HG03159 (cell line): ENCODE measurements around the gene C11orf24.
A peak's percentile ranks its signal among the peaks of the same experiment; 100 is the strongest.
"Not testable (repeated sequence)": the region's sequence is repeated elsewhere in the genome, so short reads cannot be mapped to it uniquely, and the experiment has no call there.

Experiments
- ATAC-seq: cut with Tn5 transposase; IDR thresholded peaks from one replicate; pipeline ENCODE4 v1.9.1; 2021; ENCODE audit warnings: mild to moderate bottlenecking, moderate library complexity; ENCODE audit not compliant: unreplicated experiment

C11orf24 gene

DNA sequence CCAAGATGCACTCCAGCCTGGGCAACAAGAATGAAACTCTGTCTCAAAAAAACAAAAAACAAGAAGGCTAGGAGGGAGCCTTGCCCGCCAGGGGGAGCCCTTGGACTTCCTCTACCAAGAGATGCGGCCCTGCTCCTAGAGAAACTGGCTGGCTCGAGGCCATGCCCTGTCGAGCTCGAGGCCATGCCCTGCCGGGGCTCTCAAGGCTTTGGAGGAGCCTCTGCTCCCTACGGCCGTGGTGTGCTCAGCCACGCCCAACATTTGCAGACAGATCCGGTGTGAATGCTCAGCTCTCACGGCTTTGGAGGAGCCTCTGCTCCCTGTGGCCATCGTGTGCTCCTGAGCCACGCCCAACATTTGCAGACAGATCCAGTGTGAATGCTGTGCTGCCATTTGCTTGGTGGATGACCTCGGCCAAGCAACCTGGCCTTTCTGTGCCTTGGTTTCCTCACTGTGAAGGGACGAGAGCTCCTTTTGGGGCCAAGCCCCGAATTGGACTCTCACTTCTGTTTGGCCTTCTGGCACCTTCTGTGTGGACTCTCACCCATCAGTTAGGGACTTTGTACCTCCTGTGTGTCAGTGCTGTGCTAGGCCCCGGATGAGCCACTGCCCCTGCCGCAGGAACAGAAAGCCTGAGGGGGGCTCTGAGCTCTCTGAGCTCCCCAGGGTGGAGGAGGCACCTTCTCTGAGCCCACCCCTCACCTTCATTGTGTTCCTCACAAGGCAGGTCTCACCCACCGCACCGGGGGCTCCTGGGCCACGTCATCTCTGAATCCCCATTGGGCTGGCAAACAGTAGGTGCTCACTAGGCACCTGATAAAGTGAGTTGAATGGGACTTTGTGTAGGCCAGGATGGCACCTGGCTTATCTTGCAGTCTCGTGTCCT, 14.1 kb downstream of the C11orf24 start:
- no peak for ATAC-seq

DNA sequence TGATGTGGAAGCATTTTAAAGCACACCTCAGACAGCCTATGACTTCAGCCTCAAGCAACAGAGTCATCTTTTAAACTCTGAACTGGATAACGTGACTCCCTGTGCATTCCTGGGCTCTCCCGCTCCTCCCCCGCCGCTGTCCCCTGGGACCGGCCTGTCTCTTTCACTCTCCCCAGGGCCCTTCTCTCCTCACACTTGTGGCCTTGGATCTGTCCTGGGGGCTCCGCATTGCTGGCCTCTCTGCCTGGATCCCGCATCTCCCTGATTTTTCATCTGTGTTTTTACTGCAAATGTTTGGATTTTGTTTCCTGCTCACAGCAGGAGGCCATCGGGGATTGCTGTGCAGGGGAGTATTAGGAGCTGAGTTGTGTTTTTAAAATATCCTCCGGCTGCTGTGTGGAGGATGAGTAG, 15.4 kb downstream of the C11orf24 start:
- no peak for ATAC-seq

GRCh38 chr11:68255526-68255925, 16.2 kb downstream of the C11orf24 start:
- no peak for ATAC-seq

DNA sequence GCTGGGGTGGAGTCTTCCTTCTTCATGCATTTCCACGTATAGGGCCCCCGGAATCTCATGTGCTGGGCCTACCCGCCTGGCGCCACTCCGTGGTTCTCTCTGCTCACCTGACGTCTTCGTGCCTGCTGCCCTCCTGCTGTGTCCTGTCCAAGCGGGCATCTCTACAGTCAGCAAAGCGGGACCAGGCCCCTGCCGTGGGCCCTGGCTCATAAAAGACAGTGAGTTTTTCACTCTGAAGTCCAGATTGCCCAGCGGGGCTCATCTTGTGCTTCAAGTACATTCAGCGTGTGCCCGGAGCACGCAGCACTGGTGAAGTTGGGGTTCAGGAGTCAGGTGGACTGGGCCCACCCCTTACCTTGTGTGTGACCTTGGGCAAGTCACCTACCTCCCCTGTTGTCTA, 17.4 kb downstream of the C11orf24 start:
- no peak for ATAC-seq

- no peak for ATAC-seq
These were observed 20.0 kb downstream of the C11orf24 start for GRCh38 chr11:68251765-68252164.

DNA sequence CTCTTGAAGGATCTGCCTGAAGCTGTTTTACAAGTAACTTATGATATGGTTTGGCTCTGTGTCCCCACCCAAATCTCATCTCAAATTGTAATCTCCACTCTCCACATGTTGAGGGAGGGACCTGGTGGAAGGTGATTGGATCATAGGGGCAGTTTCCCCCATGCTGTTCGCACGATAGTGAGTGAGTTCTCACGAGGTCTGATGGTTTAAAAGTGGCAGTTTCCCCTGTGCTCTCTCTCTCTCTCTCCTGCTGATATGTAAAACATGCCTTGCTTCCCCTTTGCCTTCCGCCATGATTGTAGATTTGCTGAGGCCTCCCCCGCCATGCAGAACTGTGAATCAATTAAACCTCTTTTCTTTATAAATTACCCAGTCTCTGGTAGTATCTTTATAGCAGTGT, 26.9 kb downstream of the C11orf24 start:
- not testable (repeated sequence) for ATAC-seq

GRCh38 chr11:68243847-68244246, 27.9 kb downstream of the C11orf24 start:
- ATAC-seq, result not testable (repeated sequence)

GRCh38 chr11:68242616-68243015, 29.2 kb downstream of the C11orf24 start:
- no peak for ATAC-seq

DNA sequence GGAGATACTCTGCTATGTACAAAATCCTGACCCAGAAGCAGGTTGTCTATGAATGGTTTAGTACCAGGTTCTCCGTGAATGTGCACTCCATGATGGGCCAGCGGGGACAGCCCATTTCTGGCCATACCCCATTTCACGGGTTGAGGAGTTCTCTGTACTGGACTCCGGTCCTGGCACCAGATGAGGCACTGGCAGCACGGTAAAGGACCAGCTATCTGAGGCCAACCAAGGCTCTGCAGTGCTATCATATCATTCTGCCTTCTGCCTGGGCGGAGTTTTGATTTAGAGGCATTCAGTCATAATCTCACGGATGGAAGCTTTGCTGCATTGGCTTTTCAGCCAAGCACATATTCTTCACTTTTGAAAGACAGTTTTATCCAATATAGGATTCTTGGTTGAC, 40.2 kb downstream of the C11orf24 start:
- ATAC-seq, result no peak

DNA sequence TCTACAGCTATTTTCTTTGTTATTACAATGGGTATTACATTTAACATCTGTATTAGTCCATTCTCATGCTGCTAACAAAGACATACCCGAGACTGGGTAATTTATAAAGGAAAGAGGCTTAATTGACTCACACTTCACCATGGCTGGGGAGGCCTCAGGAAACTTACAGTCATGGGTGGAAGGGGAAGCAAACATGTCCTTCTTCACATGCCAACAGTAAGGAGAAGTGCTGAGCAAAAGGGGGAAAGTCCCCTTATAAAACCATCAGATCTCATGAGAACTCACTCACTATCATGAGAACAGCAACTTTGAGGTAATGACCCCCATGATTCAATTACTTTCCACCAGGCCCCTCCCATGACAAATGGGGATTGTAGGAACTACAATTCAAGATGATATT, 42.2 kb downstream of the C11orf24 start:
- no peak for ATAC-seq

- no peak for ATAC-seq
These were observed 45.4 kb downstream of the C11orf24 start for GRCh38 chr11:68226421-68226820.

GRCh38 chr11:68224606-68225005, 47.2 kb downstream of the C11orf24 start:
- no peak for ATAC-seq

- ATAC-seq, result no peak
These were observed 48.5 kb downstream of the C11orf24 start for GRCh38 chr11:68223275-68223674.

GRCh38 chr11:68221406-68221805, 50.4 kb downstream of the C11orf24 start:
- ATAC-seq, result no peak

DNA sequence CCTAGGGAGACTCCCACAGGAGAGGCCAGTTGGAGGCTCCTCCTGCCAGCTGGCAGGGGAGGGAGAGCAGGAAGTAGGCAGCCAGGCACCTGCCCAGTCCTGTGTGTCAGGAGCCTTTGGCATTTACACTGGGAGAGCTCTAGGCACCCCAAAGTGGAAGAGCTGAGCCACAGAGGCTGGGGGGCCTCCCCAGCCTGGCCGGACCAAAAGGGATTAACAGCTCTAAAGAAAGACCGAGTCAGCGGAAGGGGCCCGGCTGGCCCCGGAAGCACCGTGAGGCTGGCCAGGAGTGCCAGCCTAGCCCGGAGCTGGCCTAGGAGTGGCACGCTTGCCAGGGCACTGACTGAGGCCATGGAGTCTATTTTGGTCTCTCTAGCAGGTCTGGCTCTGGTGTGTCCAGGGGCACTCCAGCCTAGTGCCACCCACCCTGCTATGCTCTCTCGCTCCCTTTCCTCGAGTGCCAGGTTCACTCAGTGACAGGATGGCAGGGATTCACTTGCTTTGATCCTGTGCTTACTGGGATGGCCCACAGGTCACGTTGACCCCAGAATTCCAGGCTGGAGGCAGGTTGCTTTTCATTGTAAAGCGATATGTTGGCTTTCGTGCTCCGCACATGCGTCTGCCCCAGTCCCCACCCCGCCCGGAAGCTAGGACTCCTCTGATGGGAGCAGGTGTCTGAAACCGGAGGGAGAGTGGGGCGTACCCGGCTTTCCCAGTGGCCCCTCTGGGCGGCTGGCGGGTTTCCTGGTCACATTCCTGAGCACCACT, 55.4 kb downstream of the C11orf24 start:
- no peak for ATAC-seq

- ATAC-seq, result no peak
These were observed 56.1 kb downstream of the C11orf24 start for GRCh38 chr11:68215524-68216170.

DNA sequence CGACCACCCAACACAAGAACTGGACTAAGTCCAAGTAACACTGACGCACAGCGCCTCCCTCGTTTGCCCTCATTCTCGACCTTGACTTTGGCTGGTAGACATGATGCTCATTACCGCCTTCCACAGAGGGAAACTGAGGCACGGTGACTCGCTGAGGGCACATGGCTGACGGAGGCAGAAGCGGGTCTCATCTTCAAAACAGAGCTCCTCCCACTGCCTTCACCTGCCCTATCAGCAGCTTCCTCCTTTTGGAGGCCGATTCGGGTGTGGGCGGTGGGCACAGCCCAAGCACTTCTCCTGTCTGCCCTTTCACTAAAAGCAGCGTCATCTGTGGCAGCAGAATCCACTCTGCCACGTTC, 56.7 kb downstream of the C11orf24 start:
- ATAC-seq, result no peak

DNA sequence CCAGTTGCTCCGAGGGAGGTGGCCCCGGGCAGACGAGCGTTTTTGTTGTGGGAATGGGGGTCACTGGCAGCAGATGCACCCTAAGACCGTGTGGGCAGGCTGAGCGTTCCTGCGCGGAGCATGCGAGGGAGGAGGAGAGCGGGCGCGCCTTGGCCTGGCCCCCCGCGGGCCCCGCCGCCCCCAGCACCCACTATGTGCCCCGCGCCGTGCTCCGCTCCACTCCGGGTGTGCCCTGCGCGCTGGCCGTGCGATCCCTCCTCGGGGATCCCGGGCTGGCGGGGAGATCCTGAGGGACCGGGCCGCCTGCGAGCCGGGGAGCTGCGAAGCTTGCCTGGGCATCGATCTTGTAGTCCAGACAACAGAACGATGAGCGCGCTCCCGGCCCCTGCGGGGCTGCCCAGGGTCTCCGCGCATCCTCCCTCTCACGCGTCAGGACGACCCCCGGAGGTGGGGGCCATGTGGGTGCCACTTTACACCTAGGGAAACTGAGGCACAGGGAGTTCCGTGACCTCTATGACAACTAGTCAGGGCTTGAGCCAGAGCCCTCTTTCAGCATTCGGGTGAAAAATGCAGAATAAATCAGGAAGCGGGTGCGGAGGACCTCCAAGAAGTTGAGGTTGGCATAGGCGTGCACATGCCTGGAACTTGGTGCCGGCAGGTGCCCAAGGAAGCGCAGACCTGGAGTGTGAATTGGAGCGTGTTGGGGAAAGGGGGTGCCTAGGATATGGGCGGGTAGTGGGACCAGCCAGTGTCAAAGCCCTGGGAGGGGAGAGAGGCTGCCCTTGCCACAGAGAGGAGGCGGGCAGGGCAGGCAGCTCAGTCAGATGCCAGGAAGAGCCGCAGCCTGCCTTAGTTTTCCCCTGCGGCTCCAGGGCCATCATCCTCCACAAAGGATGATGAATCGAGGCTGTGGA, 57.3 kb downstream of the C11orf24 start:
- peak; percentile 6 for ATAC-seq

GRCh38 chr11:68213555-68214172, 58.1 kb downstream of the C11orf24 start:
- ATAC-seq, result peak; percentile 46

GRCh38 chr11:68213135-68213515, 58.6 kb downstream of the C11orf24 start, which contains the start of gene KMT5B:
Gene KMT5B, minus strand, starts transcription at chr11:68213296. Its CDS starts 23,220 bp downstream, at chr11:68190076.
- peak; percentile 9 for ATAC-seq
